Measurements from ENCODE around the gene CBX4. TPM values are rescaled to one million over a fixed set of nuclear protein-coding genes. Genes with fewer than 3 reads are reported as not detected.

Gene CBX4
- total and polyA plus RNA-seq, 2 of the 13 experiments (the other 11 are each of a cell fraction or from before 2014, with no cell fraction given), result 25.8 to 50.8 TPM

DNA sequence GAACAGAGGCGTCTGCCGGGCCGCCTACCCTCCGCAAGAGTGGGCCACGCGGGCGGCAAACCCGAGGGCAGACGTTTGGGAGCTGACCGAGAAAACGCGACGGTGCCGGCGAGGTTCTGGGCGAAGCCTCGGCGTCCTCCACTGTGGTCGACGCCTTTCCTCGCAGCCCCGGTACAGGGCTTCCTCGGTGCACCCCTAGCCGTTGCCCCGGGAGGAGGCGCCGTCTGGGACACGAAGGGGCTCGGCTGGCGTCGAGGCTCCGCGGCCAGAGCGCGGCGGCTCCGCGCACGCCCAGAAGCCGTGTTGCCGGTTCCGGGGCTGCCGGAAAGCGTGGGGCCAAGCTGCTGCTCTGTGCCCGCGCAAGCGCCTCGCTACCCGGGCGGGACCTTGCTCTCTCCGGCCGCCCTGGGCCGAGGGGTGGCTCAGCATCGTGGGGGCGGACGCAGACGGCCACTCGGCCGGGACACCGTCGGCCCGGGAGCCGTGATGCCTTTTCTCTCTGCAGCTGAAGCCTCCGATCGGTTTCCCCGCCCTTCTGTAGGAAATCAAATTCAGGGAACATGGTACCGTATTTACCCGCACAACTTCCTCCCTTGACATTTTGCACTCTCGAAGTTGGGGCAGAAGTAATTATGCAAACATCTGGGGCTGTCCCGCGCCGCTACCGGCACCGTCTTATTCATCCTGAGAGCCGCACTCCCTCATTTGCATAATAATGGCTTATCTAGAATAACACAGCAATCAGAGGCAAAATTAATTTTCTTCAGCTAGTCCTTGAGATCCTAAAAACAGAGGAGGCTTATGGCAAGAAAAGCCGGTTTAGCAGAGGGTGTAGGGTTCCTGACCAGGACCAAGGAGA, 35.0 kb downstream of the CBX4 start (continued):
- TF ChIP-seq HNRNPK (IDR thresholded peaks at IDR 0.05; ENCODE audit: low read depth, low read length, poor library complexity, severe bottlenecking) (no peak), NFYC (CRISPR knock-in tag; IDR thresholded peaks at IDR 0.05) (no peak), EP300 (IDR thresholded peaks at IDR 0.05; ENCODE audit: low read depth in 2 of 2, low read length in 2 of 2) (no peak), EP300 (CRISPR knock-in tag; IDR thresholded peaks at IDR 0.05; ENCODE audit: borderline replicate concordance) (peak; percentile 24; the same call in 1 of the 2 replicates), NRL (CRISPR knock-in tag; IDR thresholded peaks at IDR 0.05; ENCODE audit: borderline replicate concordance) (peak; percentile 94), SRSF1 (optimal IDR thresholded peaks at IDR 0.05; ENCODE audit: low read depth, low read length) (no peak), ZNF629 (CRISPR knock-in tag; conservative IDR thresholded peaks at IDR 0.05) (no peak), ZNF816 (CRISPR knock-in tag; IDR thresholded peaks at IDR 0.05; ENCODE audit: borderline replicate concordance) (peak; percentile 47; the same call in 1 of the 2 replicates), RELA (CRISPR knock-in tag; IDR thresholded peaks at IDR 0.05) (no peak; the same call in 1 of the 2 replicates), FOXK1 (CRISPR knock-in tag; IDR thresholded peaks at IDR 0.05; ENCODE audit: borderline replicate concordance, low read depth) (0 out of 2 replicates have a peak, but pooled peaks have one; percentile 39), ZNF143 (CRISPR knock-in tag; IDR thresholded peaks at IDR 0.05) (no peak), MIXL1 (CRISPR knock-in tag; IDR thresholded peaks at IDR 0.05) (peak; percentile 68; the same call in 1 of the 2 replicates), ZNF337 (CRISPR knock-in tag; IDR thresholded peaks at IDR 0.05; ENCODE audit: borderline replicate concordance, low read depth) (0 out of 2 replicates have a peak, but pooled peaks have one; percentile 51), ZNF678 (CRISPR knock-in tag; IDR thresholded peaks at IDR 0.05) (peak; percentile 86; the same call in 1 of the 2 replicates), ZNF530 (CRISPR knock-in tag; IDR thresholded peaks at IDR 0.05; ENCODE audit: low read depth) (peak; percentile 90), AGO2 (optimal IDR thresholded peaks at IDR 0.05; ENCODE audit: low read depth, low read length) (no peak), ZNF251 (CRISPR knock-in tag; IDR thresholded peaks at IDR 0.05) (no peak), ZNF225 (CRISPR knock-in tag; IDR thresholded peaks at IDR 0.05) (peak; percentile 85; the same call in 1 of the 2 replicates), RAD21 (CRISPR knock-in tag; IDR thresholded peaks at IDR 0.05) (no peak), KDM4B (CRISPR knock-in tag; IDR thresholded peaks at IDR 0.05) (no peak), ZNF33B (CRISPR knock-in tag; IDR thresholded peaks at IDR 0.05) (peak; percentile 89; the same call in 1 of the 2 replicates), ETV5 (CRISPR knock-in tag; IDR thresholded peaks at IDR 0.05; ENCODE audit: borderline replicate concordance) (peak; percentile 62), NR2F2 (IDR thresholded peaks at IDR 0.05; ENCODE audit: borderline replicate concordance, low read depth) (no peak), MBD4 (IDR thresholded peaks at IDR 0.05; ENCODE audit: borderline replicate concordance, low read length) (no peak)
- TF ChIP-seq, protein P1, sequence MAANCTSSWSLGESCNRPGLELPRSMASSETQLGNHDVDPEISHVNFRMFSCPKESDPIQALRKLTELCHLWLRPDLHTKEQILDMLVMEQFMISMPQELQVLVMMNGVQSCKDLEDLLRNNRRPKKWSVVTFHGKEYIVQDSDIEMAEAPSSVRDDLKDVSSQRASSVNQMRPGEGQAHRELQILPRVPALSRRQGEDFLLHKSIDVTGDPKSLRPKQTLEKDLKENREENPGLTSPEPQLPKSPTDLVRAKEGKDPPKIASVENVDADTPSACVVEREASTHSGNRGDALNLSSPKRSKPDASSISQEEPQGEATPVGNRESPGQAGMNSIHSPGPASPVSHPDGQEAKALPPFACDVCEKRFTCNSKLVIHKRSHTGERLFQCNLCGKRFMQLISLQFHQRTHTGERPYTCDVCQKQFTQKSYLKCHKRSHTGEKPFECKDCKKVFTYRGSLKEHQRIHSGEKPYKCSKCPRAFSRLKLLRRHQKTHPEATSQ (CRISPR knock-in tag; IDR thresholded peaks at IDR 0.05; ENCODE audit: borderline replicate concordance), result no peak
- TF ChIP-seq, protein P2, sequence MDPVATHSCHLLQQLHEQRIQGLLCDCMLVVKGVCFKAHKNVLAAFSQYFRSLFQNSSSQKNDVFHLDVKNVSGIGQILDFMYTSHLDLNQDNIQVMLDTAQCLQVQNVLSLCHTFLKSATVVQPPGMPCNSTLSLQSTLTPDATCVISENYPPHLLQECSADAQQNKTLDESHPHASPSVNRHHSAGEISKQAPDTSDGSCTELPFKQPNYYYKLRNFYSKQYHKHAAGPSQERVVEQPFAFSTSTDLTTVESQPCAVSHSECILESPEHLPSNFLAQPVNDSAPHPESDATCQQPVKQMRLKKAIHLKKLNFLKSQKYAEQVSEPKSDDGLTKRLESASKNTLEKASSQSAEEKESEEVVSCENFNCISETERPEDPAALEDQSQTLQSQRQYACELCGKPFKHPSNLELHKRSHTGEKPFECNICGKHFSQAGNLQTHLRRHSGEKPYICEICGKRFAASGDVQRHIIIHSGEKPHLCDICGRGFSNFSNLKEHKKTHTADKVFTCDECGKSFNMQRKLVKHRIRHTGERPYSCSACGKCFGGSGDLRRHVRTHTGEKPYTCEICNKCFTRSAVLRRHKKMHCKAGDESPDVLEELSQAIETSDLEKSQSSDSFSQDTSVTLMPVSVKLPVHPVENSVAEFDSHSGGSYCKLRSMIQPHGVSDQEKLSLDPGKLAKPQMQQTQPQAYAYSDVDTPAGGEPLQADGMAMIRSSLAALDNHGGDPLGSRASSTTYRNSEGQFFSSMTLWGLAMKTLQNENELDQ (CRISPR knock-in tag; IDR thresholded peaks at IDR 0.05; ENCODE audit: borderline replicate concordance), result no peak
- TF ChIP-seq, protein P3, sequence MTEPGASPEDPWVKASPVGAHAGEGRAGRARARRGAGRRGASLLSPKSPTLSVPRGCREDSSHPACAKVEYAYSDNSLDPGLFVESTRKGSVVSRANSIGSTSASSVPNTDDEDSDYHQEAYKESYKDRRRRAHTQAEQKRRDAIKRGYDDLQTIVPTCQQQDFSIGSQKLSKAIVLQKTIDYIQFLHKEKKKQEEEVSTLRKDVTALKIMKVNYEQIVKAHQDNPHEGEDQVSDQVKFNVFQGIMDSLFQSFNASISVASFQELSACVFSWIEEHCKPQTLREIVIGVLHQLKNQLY (CRISPR knock-in tag; IDR thresholded peaks at IDR 0.05), result peak; percentile 39; the same call in 1 of the 2 replicates
